Suprapubic skin (tissue), 4 donors: ENCODE data around the gene LDLRAD4. TPM values are rescaled to one million over a fixed set of nuclear protein-coding genes. Genes with fewer than 3 reads are reported as not detected.

Experiments
- DNase-seq, 2 donors: peaks; one replicate each; pipeline ENCODE4 v3.0.0-alpha.2; 2019; ENCODE audit warnings: low spot score in 2 of 2
- H3K27ac ChIP-seq: fragments of 200-600 bp; sonication (generic); one replicate; pipeline ENCODE4 v1.5.1; 2019
- H3K27me3 ChIP-seq: fragments of 200-600 bp; sonication (generic); one replicate; pipeline ENCODE4 v1.5.1; 2019
- H3K36me3 ChIP-seq: fragments of 200-600 bp; sonication (generic); one replicate; pipeline ENCODE4 v1.5.1; 2019
- H3K4me1 ChIP-seq: fragments of 200-600 bp; sonication (generic); one replicate; pipeline ENCODE4 v1.5.1; 2019
- H3K4me3 ChIP-seq: fragments of 200-600 bp; sonication (generic); one replicate; pipeline ENCODE4 v1.5.1; 2019; ENCODE audit warnings: mild to moderate bottlenecking
- H3K9me3 ChIP-seq: fragments of 200-600 bp; sonication (generic); one replicate; pipeline ENCODE4 v1.5.1; 2019
- EP300 ChIP-seq: sonication (generic); formaldehyde crosslinking; IDR thresholded peaks from one replicate; pipeline ENCODE4 v1.6.1; 2017; ENCODE audit warnings: antibody characterized with exemption
- POLR2A ChIP-seq, 2 donors: fragments of 450-650 bp; IDR thresholded peaks; one replicate each; pipeline ENCODE4 v1.6.1; 2017; ENCODE audit warnings: antibody characterized with exemption in 2 of 2, mild to moderate bottlenecking in 2 of 2, moderate library complexity in 2 of 2
- POLR2AphosphoS5 ChIP-seq, 3 donors: sonication (generic); formaldehyde crosslinking; IDR thresholded peaks; one replicate each; pipeline ENCODE4 v1.6.1; 2017; ENCODE audit warnings: antibody characterized with exemption in 3 of 3
- WGBS: methylation state at CpG from one replicate; pipeline ENCODE4 v1.1.5; 2018; 5-methylcytosine and 5-hydroxymethylcytosine counted together
- total RNA-seq, 4 donors: library from RNA; depleted of rRNA; stranded (reverse); fragments of >200 nt; gene quantifications; one replicate each; pipeline ENCODE4 v1.1.0, GENCODE V29; 2016
- TF ChIP-seq, protein P1 (sequence below), 2 donors: fragments of 200-600 bp in 1 of 2; fragments of 450-650 bp in 1 of 2; sonication (generic) in 1 of 2; IDR thresholded peaks; one replicate each; pipeline ENCODE4 v1.5.1; 2016 to 2019; ENCODE audit warnings: antibody characterized with exemption in 2 of 2, mild to moderate bottlenecking in 1 of 2, moderate library complexity in 1 of 2

LDLRAD4 gene
- total RNA-seq, 4 donors from 2014 or later: 10.1 to 31.6 (median 15.1) TPM

DNA sequence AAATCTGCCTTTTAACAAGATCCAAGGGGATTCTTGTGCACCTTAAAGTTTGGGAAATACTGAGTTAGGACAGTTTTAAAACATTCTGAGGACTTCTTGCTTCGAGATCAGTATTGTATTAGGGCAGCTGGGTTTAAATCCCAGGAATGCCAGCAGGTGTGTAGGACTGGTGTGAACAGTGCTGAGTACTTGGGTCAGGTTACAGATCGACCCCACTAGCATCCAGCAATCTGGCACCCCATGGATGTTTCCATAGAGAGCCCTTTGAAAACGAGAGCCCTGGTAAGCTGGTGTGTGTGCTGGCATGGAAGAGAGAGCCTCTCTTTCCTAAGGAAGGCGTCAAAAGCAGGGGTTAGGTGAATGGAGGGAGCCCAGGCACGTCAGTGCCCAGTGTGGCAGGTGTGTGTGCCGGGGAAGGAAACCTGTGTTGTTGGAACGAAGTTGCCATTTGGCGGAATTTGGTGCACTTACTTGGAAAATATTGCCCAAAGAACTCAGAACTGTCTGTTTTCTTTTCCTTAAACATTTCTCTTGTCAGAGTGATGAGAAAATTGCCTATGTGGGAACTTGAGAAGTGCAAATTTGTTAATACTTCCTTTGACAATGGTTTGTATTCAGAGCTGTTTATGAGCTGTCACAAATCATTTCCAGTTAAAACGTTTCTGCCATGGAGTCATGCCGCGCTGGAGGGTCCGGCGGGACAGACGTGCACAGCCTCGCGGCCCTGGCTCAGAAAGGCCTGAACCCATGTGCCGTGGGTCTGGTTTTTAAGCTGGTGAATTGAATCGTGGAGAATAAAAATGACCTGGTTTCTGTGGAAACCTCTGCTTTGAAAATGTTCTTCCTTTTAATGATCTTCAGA is 38.1 kb downstream of the LDLRAD4 start:
- DNase-seq: peak in 1 of 2 donors; percentile 47
- Histone ChIP-seq H3K27ac (no peak overlapping the region), H3K4me3 (no peak overlapping the region), H3K36me3 (no peaks in the 10 kb centered on the region), H3K9me3 (no peaks in the 10 kb centered on the region), H3K27me3 (no peaks in the 10 kb centered on the region), H3K4me1 (peaks cover 34% of the 10 kb centered on the region)
- TF ChIP-seq POLR2A (IDR thresholded peaks at IDR 0.05) (no peak), EP300 (no peak), POLR2AphosphoS5 (IDR thresholded peaks at IDR 0.05) (no peak)
- TF ChIP-seq, protein P1, sequence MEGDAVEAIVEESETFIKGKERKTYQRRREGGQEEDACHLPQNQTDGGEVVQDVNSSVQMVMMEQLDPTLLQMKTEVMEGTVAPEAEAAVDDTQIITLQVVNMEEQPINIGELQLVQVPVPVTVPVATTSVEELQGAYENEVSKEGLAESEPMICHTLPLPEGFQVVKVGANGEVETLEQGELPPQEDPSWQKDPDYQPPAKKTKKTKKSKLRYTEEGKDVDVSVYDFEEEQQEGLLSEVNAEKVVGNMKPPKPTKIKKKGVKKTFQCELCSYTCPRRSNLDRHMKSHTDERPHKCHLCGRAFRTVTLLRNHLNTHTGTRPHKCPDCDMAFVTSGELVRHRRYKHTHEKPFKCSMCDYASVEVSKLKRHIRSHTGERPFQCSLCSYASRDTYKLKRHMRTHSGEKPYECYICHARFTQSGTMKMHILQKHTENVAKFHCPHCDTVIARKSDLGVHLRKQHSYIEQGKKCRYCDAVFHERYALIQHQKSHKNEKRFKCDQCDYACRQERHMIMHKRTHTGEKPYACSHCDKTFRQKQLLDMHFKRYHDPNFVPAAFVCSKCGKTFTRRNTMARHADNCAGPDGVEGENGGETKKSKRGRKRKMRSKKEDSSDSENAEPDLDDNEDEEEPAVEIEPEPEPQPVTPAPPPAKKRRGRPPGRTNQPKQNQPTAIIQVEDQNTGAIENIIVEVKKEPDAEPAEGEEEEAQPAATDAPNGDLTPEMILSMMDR (IDR thresholded peaks at IDR 0.05): no peak
- WGBS: 70% methylated on average over 18 of the region's 18 CpGs

DNA sequence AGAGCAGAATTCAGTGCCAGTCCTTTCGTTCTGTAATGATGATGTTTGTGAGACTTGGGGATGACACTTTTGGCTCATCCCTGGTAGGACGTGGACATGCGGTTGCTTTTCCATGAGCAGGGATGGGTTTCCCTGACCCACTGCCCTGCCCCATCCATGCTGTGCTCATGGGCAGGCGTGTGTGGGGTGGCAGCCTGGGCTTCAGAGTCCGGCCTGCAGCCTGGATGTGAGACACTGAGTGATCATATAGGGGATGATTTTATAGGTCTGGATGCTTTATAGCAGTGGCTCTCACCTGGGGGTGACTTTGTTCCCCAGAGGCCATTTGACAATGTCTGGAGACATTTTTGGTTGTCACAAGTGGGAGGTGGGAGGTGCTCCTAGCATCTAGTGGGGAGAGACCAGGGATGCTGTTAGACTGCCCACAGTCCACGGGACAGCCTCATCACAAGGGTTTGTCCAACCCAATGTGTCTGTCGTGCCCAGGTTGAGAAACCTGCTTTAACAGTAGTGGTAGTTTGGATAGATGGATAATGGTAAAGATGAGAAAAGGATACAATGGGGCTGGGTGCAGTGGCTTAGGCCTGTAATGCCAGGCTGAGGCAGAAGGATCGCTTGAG is 38.9 kb downstream of the LDLRAD4 start:
- Histone ChIP-seq H3K9me3 (no peaks in the 10 kb centered on the region), H3K36me3 (no peaks in the 10 kb centered on the region), H3K4me3 (no peak overlapping the region), H3K4me1 (peaks cover 42% of the 10 kb centered on the region), H3K27me3 (no peaks in the 10 kb centered on the region), H3K27ac (no peak overlapping the region)
- WGBS: 89% methylated on average over 7 of the region's 8 CpGs
- TF ChIP-seq POLR2AphosphoS5 (IDR thresholded peaks at IDR 0.05): no peak
- no peak for TF ChIP-seq POLR2A (IDR thresholded peaks at IDR 0.05)
- TF ChIP-seq, protein P1 (IDR thresholded peaks at IDR 0.05): no peak
- DNase-seq: peak in 1 of 2 donors; percentile 49

DNA sequence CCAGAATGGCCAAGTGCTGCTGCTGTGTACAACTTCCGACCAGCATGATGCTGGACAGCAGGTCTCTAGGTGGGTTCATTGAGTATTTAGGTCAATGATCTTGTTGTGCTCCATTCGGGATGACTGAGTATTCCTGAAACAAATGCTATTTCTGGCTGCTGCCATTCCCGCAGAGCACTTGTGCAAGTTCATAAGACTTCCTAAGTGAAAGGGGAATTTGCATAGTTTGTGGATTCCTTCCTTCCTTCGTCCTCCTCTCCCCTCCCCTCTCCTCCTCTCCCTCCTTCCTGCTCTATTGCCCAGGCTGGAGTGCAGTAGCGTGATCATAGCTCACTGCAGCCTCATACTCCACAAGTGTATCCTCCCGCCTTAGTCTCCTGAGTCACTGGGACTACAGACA is 40.4 kb downstream of the LDLRAD4 start:
- 47% methylated on average over 6 of the region's 6 CpGs for whole genome bisulfite sequencing
- H3K27ac ChIP-seq: peak overlapping the region; percentile 50
- H3K4me1 ChIP-seq: peaks cover 32% of the 10 kb centered on the region
- DNase-seq: peak in 1 of 2 donors; percentile 40
- no peak for TF ChIP-seq POLR2A (IDR thresholded peaks at IDR 0.05)
- TF ChIP-seq, protein P1 (IDR thresholded peaks at IDR 0.05): no peak
- no peaks in the 10 kb centered on the region for H3K27me3 ChIP-seq
- no peaks in the 10 kb centered on the region for H3K36me3 ChIP-seq
- H3K4me3 ChIP-seq: no peak overlapping the region
- H3K9me3 ChIP-seq: no peaks in the 10 kb centered on the region

DNA sequence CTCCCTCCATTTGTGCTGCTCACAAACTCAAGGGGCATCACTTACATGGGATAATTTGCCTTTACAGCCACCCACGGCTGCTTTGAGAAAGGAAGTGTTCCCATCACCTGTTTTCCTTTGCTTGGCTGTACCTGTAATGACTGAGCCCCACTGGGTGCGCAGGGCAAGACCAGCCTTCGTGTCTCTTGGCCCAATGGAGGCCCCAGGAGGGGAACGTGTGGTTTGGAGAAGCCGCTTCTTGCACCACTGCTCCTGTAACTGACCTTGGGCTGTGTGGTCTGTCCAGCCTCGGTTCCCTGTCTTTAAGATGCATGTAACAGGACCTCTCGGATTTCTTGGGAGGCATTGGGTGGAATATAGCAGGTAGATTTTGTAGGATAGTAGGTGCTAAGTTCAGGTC is 41.1 kb downstream of the LDLRAD4 start:
- WGBS: 67% methylated on average over 7 of the region's 7 CpGs
- Histone ChIP-seq H3K9me3 (no peaks in the 10 kb centered on the region), H3K27ac (peak overlapping the region; percentile 50), H3K36me3 (no peaks in the 10 kb centered on the region), H3K27me3 (no peaks in the 10 kb centered on the region), H3K4me3 (no peak overlapping the region), H3K4me1 (peaks cover 32% of the 10 kb centered on the region)
- TF ChIP-seq EP300: no peak
- no peak for TF ChIP-seq POLR2AphosphoS5 (IDR thresholded peaks at IDR 0.05)
- TF ChIP-seq, protein P1 (IDR thresholded peaks at IDR 0.05): no peak
- TF ChIP-seq POLR2A (IDR thresholded peaks at IDR 0.05): no peak
- DNase-seq: peak in 1 of 2 donors; percentile 50

DNA sequence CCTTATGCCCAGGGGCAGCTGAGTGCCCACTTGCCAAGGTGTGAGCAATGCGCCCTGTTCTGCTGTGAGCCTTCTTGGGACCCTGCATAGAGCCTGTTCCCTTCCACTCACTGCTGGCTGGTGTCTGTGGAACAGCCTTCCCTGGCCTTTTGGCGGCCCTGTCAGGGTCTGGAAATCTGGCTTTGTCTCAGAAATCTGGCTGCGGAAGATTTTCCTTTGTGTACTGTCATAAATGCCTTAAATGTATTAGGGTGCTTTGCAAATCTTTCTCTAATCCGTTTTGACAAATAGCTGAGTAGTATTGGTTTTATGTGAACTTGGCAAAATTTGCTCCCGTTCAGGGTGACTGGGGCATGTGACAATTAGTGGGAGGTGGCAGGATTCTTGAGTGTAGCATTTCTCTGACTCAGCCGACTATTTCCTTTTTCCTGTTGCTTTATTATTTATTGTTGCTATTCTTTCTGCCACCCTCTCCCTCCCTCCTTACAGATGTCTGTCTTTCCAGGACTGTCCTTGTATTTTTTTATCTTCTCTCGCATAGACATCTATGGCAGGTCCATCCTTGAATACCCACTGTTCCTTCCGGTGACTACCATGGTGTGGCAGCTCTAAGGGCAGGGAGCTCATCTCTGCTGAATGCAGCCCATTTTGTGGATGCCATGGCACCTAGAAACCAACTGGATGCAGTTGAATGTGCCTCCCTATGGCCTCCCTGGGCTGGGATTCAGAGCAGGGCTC is 41.8 kb downstream of the LDLRAD4 start:
- H3K36me3 ChIP-seq: no peaks in the 10 kb centered on the region
- peak overlapping the region; percentile 10 for H3K4me3 ChIP-seq
- WGBS: 45% methylated on average over 8 of the region's 8 CpGs
- TF ChIP-seq, protein P1 (IDR thresholded peaks at IDR 0.05): no peak
- H3K27ac ChIP-seq: peak overlapping the region; percentile 75
- H3K27me3 ChIP-seq: no peaks in the 10 kb centered on the region
- peak in 1 of 2 donors; percentile 37 for DNase-seq
- no peaks in the 10 kb centered on the region for H3K9me3 ChIP-seq
- peaks cover 37% of the 10 kb centered on the region for H3K4me1 ChIP-seq
